GM21723 (cell line): ENCODE data around the gene LYRM4.

Experiments used
- ATAC-seq: cut with Tn5 transposase; IDR thresholded peaks from one replicate; pipeline ENCODE4 v1.9.1; 2021; ENCODE audit warnings: mild to moderate bottlenecking, moderate library complexity; ENCODE audit not compliant: unreplicated experiment

Gene LYRM4

GRCh38 chr6:5247201-5247600 lies 13.5 kb downstream of the LYRM4 start:
- no peak for ATAC-seq

DNA sequence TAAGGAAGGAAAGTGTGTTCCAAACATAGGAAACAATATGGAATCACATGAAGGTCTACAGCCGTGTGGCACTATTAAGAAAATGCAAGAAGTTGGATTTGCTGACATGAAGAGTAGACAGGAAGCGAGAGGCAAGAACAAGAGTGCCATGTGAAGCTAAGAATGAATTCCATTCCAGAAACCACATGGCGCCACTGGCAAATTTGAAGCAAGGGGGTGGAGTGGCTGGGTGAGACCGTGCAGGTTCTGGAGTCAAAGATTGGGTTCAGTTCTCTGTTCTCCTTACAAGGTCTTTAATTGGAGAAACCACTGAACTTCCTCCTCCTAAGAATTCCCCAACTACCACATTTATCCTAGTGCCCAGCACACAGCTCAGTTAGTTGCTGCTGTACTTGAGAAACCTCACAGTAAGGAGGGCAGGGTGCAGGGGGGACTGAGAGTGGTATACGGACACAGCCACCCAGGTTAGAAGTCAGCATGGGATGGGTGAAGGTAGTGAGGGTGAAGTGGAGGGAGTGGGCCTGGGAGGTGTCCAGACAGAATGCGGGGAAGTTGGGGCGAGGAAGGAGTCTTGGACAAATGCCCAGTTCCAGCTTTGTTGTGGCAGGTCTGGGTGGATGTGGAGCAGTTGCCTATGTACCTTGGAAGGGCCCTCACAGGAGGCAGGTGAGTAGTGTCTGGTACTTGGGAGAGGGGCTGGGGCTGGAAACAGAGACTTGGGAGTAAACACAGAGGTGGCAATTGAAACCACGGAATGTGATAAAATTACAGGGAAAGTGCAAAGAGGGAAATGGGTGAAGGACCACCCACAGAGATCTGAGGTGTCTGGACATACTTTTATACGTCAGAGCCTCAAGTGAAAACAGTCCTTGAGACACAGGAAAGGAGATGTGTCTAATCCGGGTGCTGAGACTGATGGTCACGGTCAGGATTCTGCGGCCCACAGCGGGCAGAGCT lies 14.3 kb downstream of the LYRM4 start:
- ATAC-seq = no peak

GRCh38 chr6:5243069-5243468 lies 17.7 kb downstream of the LYRM4 start:
- ATAC-seq = no peak

DNA sequence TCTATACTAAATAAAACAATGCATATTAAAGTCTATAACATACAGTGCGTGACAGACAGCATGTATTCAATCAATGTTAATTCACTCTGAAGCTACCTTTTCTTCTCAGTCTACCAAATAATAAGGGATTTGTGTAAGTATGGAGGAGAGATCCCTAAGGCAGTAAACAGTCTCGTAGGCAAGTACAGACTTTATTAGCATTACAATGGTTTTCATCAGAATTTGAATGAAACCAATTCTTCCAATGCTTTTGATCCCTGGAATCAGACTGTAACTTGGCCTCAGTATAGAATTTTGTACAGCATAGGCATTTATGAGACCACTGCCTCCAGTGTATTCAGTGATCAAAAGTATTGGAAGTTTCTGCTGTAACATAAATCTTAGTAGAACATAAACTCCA lies 19.5 kb downstream of the LYRM4 start:
- no peak for ATAC-seq

DNA sequence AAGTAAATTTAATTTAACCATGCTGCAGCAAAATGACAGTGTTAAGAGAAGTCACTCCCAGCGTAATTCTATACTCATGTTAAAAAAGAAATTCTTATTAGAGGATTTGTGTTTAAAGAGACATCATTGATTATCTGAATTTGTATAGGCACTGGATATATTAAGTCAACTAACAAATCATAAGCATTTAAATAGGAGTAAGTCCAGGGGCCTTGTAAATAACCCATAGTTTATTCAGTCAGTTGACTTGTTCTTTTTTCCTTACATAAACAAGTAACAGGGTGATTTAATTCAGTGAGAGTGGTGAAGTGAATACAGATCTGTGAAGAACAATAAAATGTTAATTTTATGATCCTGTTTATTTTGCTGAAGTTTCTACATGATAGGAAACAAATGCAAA lies 22.4 kb downstream of the LYRM4 start:
- no peak for ATAC-seq

DNA sequence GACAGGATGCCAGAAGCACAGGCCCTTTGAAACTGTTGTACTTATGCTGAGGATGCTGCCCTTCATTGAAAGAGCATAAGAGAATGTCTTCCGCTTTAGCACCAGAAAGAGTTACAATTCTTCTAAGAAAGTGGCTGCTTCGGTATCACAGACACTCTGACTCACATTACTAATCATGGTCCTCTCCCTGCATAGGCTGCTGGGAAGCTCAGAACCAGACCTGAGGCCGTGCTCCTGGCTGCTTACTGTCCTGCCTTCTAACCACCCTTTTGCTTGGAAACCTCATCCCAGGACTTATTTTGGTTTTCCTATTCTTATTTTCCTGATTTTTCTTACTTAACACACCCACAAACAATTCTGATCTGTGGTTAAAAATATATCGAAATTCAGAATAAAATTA lies 22.9 kb downstream of the LYRM4 start:
- no peak for ATAC-seq

GRCh38 chr6:5235830-5236229 lies 24.9 kb downstream of the LYRM4 start:
- no peak for ATAC-seq

DNA sequence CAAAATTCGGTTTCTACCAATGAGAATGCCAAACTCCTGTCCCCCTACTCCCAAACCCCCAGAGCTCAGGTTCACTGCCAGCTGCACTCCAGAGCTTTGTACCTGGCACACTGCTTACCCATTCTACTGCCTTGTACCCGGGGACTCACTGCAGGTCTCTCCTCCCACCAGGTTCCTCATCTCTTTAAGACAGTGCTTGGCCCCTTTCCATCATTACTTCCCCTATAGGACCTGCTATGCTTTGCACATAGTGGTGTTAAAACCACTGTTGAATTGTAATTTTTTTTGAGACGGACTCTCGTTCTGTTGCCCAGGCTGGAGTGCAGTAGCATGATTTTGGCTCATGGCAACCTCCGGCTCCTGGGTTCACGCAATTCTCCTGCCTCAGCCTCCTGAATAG lies 25.9 kb downstream of the LYRM4 start:
- no peak for ATAC-seq

DNA sequence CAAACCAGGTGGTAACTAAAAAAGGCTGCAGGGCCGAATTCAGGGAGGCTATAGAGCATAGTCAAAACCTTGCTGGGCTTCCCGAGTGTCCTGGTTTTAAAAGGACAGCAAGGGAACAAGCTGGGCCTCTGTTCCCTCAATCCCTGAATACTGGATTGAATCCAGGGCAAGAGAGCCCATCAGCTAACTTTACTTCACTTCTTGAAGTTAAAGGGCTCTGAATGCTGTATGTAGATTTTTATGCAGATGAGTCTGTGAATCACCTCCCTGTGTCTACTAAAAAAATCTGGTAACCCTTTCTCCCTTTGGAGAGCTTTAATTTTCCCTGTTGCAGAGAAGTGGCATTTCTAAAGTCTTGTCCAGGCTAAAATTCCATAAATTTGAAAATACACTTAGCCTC lies 29.5 kb downstream of the LYRM4 start:
- no peak for ATAC-seq

- ATAC-seq = no peak
These were observed 30.7 kb downstream of the LYRM4 start for GRCh38 chr6:5230081-5230480.

DNA sequence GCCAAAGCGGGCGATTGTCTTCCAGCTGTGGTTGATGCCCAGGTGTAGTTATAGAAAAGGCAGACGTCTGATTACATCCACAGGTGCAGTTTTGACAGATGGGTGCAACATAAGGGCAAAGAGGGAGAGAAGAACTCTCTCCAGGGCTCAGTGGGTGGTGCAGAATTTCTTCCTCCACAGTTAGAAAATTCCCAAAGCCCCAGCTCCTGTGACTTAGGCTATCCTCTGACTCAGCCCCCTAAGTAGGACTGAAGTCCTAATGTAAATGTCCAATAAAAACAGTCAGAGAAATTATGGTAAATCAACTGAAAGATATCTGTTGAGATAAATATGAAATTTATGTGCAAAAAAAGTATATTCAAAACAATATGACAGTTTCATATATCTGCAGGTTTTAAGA lies 31.4 kb downstream of the LYRM4 start:
- ATAC-seq = no peak

GRCh38 chr6:5223309-5223708 lies 37.4 kb downstream of the LYRM4 start:
- ATAC-seq = no peak

- ATAC-seq = no peak
These were observed 40.3 kb downstream of the LYRM4 start for GRCh38 chr6:5220443-5220842.

GRCh38 chr6:5219011-5219691 lies 41.6 kb downstream of the LYRM4 start:
- no peak for ATAC-seq

DNA sequence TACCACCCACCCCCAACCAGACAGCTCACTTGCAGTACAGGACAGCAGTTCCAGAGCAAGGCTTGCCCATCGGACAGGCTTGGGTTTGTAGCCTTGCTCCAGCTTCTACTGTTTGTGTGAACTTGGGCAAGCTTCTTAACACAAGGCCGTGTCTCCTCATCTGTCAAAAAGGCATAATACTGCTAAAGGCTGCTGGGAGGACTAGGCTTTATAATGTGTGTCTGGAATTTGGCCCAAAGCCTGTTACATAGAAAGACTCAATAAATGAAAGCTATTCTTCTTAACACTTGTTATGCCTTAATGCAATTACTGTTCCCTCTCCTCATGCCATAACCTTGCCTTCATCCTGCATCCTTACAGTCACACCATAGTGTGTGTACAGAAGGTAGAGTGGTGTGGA lies 43.4 kb downstream of the LYRM4 start:
- no peak for ATAC-seq

GRCh38 chr6:5215799-5216198 lies 45.0 kb downstream of the LYRM4 start:
- ATAC-seq = no peak

DNA sequence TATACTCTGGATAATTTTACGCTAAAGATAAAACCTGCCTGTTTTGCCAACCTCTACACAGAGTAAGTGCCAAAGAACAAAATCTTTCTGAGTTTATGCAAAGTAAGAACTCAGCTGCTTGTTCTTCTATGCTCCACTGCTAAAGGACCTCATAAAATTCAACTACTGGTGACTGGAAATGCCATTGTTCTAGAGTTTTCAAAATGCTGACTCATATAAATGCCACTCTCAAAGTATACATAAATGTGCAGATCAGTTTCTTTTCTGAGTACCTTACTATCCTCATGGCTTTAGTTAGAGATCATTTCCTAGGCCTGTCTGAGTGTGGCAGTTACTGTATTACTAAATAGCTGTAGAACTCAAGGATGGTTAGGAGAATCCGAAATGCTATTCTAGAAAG lies 45.6 kb downstream of the LYRM4 start:
- no peak for ATAC-seq

GRCh38 chr6:5214570-5215052 lies 46.1 kb downstream of the LYRM4 start:
- no peak for ATAC-seq

DNA sequence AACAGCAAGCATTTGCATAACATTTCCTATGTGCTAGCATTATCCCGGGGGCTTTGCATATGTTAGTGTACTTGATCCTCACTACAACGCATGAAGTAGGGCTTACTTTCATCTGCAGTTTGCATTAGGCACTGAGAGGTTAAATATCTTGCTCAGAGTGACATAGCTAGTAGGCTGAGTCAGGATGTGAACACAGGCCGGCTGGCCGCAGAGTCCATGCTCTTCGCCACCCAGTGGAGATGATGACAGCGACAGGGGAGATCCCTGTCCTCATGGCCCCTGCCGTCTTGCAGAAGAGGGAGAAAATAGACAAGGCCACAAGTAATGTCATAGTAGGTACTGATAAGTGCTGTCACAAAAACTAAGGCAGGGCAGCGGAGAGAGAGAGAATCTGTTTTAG lies 46.9 kb downstream of the LYRM4 start:
- no peak for ATAC-seq

GRCh38 chr6:5211492-5211891 lies 49.3 kb downstream of the LYRM4 start:
- no peak for ATAC-seq

DNA sequence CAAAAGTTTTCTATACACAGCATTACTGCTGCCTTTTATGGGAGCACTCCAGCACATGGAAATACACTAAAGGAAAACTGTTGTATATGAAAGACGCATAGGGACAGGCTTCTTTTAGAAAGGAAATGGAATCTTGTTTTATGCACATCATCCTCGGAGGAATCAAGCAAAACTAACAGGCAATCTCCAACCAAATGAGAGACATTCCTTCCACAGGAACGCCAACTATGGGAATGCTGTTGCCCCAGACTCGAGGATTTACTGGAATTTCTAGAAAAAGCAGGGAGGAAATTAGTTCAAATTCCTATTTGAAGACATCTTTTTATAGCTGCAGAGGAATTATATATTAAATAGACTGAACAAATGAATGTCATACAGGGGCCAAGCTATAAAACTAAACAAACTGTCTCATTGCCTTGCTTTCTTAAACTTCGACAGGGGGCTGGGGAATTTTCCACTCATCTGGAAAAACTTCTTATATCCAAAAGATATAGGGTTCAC lies 52.2 kb downstream of the LYRM4 start:
- no peak for ATAC-seq

DNA sequence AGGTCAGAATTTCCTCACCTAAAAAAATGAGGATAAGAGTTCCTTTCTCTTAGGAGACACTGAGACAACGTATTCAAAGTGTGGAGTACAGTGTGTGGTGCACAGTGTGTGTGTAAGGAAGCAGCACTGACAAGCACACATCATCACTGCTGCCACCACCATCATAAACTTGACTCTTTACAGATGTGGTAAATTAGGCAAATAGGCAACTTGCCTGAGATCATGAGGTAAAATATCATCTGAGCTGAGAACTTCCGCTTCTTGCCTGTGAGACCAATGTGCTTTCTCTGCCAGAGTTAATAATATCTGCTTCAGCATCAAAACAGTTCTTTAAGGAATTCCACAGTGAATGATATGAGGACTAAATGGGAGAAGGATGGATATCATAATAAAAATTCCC lies 52.7 kb downstream of the LYRM4 start:
- no peak for ATAC-seq
